ENCODE results near the gene PTPRN2. TPM values are rescaled to one million over a fixed set of nuclear protein-coding genes. Genes with fewer than 3 reads are reported as not detected.

The PTPRN2 gene
- total and polyA plus RNA-seq, 2 donors (not counting 1 experiment from before 2014, with no cell fraction given): 0.54 to 1.2 TPM

DNA sequence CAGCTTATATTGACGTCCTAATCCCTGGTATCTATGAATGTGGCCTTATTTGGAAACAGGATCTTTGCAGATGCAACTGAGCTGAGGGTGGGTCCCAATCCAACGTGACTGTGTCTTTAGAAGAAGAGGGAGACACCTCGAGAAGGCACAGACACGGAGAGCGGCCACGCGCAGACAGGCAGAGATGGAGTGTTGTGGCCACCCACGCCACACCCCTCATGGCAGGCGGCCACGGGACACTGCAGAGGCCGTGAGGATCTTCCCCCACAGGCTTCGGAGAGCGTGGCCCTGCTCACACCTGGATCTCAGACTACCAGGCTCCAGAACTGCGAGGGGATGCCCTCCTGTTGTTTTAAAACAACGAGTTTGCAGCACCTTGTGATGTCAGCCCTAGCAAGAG lies 1005.9 kb downstream of the PTPRN2 start:
- no peak for DNase-seq (ENCODE audit: low read depth in 2 of 2)
- Histone ChIP-seq H2AFZ (ENCODE audit: low read length) (no peak overlapping the region), H3K9me3 (ENCODE audit: control insufficient read depth, insufficient read depth, low read depth, low read length) (no peaks in the 10 kb centered on the region), H3K79me2 (ENCODE audit: control insufficient read depth, insufficient read depth, low read length) (no peaks in the 10 kb centered on the region), H3K4me2 (ENCODE audit: extremely low read depth, insufficient read depth, low read length) (no peak overlapping the region), H3K27me3 (ENCODE audit: control insufficient read depth, insufficient read depth, low read length) (no peaks in the 10 kb centered on the region), H3K4me3 (replicated peaks in 1 of 4; ENCODE audit: control extremely low read depth in 1 of 4, insufficient read depth in 1 of 4, low read depth in 3 of 4, low read length in 4 of 4) (no peak overlapping the region), H3K4me1 (ENCODE audit: control insufficient read depth, extremely low read depth, insufficient read depth, low read length) (no peaks in the 10 kb centered on the region), H3K27ac (ENCODE audit: insufficient read depth, low read length) (no peak overlapping the region), H3K9ac (ENCODE audit: insufficient read depth, low read length) (no peak overlapping the region), H4K20me1 (ENCODE audit: control insufficient read depth, extremely low read depth, insufficient read depth, low read length) (no peaks in the 10 kb centered on the region), H3K36me3 (ENCODE audit: control insufficient read depth, insufficient read depth, low read length) (no peaks in the 10 kb centered on the region)
- TF ChIP-seq EZH2 (IDR thresholded peaks at IDR 0.05; ENCODE audit: low read length, missing control alignments): no peak
- TF ChIP-seq, protein P1, sequence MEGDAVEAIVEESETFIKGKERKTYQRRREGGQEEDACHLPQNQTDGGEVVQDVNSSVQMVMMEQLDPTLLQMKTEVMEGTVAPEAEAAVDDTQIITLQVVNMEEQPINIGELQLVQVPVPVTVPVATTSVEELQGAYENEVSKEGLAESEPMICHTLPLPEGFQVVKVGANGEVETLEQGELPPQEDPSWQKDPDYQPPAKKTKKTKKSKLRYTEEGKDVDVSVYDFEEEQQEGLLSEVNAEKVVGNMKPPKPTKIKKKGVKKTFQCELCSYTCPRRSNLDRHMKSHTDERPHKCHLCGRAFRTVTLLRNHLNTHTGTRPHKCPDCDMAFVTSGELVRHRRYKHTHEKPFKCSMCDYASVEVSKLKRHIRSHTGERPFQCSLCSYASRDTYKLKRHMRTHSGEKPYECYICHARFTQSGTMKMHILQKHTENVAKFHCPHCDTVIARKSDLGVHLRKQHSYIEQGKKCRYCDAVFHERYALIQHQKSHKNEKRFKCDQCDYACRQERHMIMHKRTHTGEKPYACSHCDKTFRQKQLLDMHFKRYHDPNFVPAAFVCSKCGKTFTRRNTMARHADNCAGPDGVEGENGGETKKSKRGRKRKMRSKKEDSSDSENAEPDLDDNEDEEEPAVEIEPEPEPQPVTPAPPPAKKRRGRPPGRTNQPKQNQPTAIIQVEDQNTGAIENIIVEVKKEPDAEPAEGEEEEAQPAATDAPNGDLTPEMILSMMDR (conservative IDR thresholded peaks at IDR 0.05 in 1 of 2, IDR thresholded peaks at IDR 0.05 in 1 of 2; ENCODE audit: low read depth in 1 of 2, low read length in 2 of 2): no peak

DNA sequence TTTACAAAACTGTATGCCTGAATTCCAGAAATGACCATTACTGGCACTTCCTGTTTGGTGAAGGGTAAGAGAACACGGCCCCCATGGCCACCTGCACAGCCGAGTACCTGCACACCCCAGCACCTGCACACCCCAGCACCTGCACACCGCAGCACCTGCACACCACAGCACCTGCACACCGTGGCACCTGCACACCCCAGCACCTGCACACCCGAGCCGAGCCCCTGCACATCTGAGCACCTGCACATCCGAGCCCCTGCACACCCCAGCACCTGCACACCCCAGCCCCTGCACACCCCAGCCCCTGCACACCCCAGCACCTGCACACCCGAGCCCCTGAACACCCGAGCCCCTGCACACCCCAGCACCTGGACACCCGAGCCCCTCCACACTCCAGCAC lies 1007.3 kb downstream of the PTPRN2 start:
- no peak for DNase-seq (ENCODE audit: low read depth in 2 of 2)
- no peak overlapping the region for H3K4me2 ChIP-seq (ENCODE audit: extremely low read depth, insufficient read depth, low read length)
- H3K9ac ChIP-seq (ENCODE audit: insufficient read depth, low read length): no peak overlapping the region
- no peaks in the 10 kb centered on the region for H3K4me1 ChIP-seq (ENCODE audit: control insufficient read depth, extremely low read depth, insufficient read depth, low read length)
- no peak overlapping the region for H3K4me3 ChIP-seq (replicated peaks in 1 of 4; ENCODE audit: control extremely low read depth in 1 of 4, insufficient read depth in 1 of 4, low read depth in 3 of 4, low read length in 4 of 4)
- no peak overlapping the region for H3K27ac ChIP-seq (ENCODE audit: insufficient read depth, low read length)
- no peaks in the 10 kb centered on the region for H3K9me3 ChIP-seq (ENCODE audit: control insufficient read depth, insufficient read depth, low read depth, low read length)
- H2AFZ ChIP-seq (ENCODE audit: low read length): no peak overlapping the region
- no peak for TF ChIP-seq EZH2 (IDR thresholded peaks at IDR 0.05; ENCODE audit: low read length, missing control alignments)
- TF ChIP-seq, protein P1 (conservative IDR thresholded peaks at IDR 0.05 in 1 of 2, IDR thresholded peaks at IDR 0.05 in 1 of 2; ENCODE audit: low read depth in 1 of 2, low read length in 2 of 2): no peak
- no peaks in the 10 kb centered on the region for H4K20me1 ChIP-seq (ENCODE audit: control insufficient read depth, extremely low read depth, insufficient read depth, low read length)
- H3K36me3 ChIP-seq (ENCODE audit: control insufficient read depth, insufficient read depth, low read length): no peaks in the 10 kb centered on the region
- no peaks in the 10 kb centered on the region for H3K79me2 ChIP-seq (ENCODE audit: control insufficient read depth, insufficient read depth, low read length)
- no peaks in the 10 kb centered on the region for H3K27me3 ChIP-seq (ENCODE audit: control insufficient read depth, insufficient read depth, low read length)

GRCh38 chr7:157579425-157579824 lies 1008.2 kb downstream of the PTPRN2 start:
- H3K36me3 ChIP-seq (ENCODE audit: control insufficient read depth, insufficient read depth, low read length): no peaks in the 10 kb centered on the region
- H2AFZ ChIP-seq (ENCODE audit: low read length): no peak overlapping the region
- H3K27ac ChIP-seq (ENCODE audit: insufficient read depth, low read length): no peak overlapping the region
- no peak overlapping the region for H3K4me3 ChIP-seq (replicated peaks in 1 of 4; ENCODE audit: control extremely low read depth in 1 of 4, insufficient read depth in 1 of 4, low read depth in 3 of 4, low read length in 4 of 4)
- no peaks in the 10 kb centered on the region for H3K9me3 ChIP-seq (ENCODE audit: control insufficient read depth, insufficient read depth, low read depth, low read length)
- H3K9ac ChIP-seq (ENCODE audit: insufficient read depth, low read length): no peak overlapping the region
- H3K79me2 ChIP-seq (ENCODE audit: control insufficient read depth, insufficient read depth, low read length): no peaks in the 10 kb centered on the region
- TF ChIP-seq EZH2 (IDR thresholded peaks at IDR 0.05; ENCODE audit: low read length, missing control alignments): no peak
- TF ChIP-seq, protein P1 (conservative IDR thresholded peaks at IDR 0.05 in 1 of 2, IDR thresholded peaks at IDR 0.05 in 1 of 2; ENCODE audit: low read depth in 1 of 2, low read length in 2 of 2): no peak
- no peaks in the 10 kb centered on the region for H4K20me1 ChIP-seq (ENCODE audit: control insufficient read depth, extremely low read depth, insufficient read depth, low read length)
- no peak overlapping the region for H3K4me2 ChIP-seq (ENCODE audit: extremely low read depth, insufficient read depth, low read length)
- H3K27me3 ChIP-seq (ENCODE audit: control insufficient read depth, insufficient read depth, low read length): no peaks in the 10 kb centered on the region
- H3K4me1 ChIP-seq (ENCODE audit: control insufficient read depth, extremely low read depth, insufficient read depth, low read length): no peaks in the 10 kb centered on the region
- no peak for DNase-seq (ENCODE audit: low read depth in 2 of 2)

All from fibroblast of lung (primary cell).